GM21723 (cell line): Measurements from ENCODE around the gene CCDC3.
"Not testable (repeated sequence)": the region's sequence is repeated elsewhere in the genome, so short reads cannot be mapped to it uniquely, and the experiment has no call there.

Experiments
- ATAC-seq: cut with Tn5 transposase; IDR thresholded peaks from one replicate; pipeline ENCODE4 v1.9.1; 2021; ENCODE audit warnings: mild to moderate bottlenecking, moderate library complexity; ENCODE audit not compliant: unreplicated experiment

Gene CCDC3

GRCh38 chr10:13001041-13001886, at the start of gene CCDC3:
CCDC3 (minus strand) TSS chr10:13001713; CDS start chr10:13001570, 143 bp downstream.
- no peak for ATAC-seq

- ATAC-seq: no peak
These were observed 49.7 kb upstream of the CCDC3 start for GRCh38 chr10:13051126-13051694.

GRCh38 chr10:13049774-13050420, 48.4 kb upstream of the CCDC3 start:
- no peak for ATAC-seq

- ATAC-seq: no peak
These were observed 47.2 kb upstream of the CCDC3 start for GRCh38 chr10:13048762-13049161.

- no peak for ATAC-seq
These were observed 46.2 kb upstream of the CCDC3 start for GRCh38 chr10:13047529-13048206.

GRCh38 chr10:13046851-13047528, 45.5 kb upstream of the CCDC3 start:
- no peak for ATAC-seq

GRCh38 chr10:13043520-13043919, 42.0 kb upstream of the CCDC3 start:
- no peak for ATAC-seq

GRCh38 chr10:13039761-13040160, 38.2 kb upstream of the CCDC3 start:
- no peak for ATAC-seq

- ATAC-seq: no peak
These were observed 36.9 kb upstream of the CCDC3 start for GRCh38 chr10:13038391-13038790.

- ATAC-seq: no peak
These were observed 36.3 kb upstream of the CCDC3 start for GRCh38 chr10:13037832-13038231.

GRCh38 chr10:13036841-13037240, 35.3 kb upstream of the CCDC3 start:
- ATAC-seq: no peak

- ATAC-seq: not testable (repeated sequence)
These were observed 34.2 kb upstream of the CCDC3 start for GRCh38 chr10:13035731-13036130.

GRCh38 chr10:13026873-13027272, 25.4 kb upstream of the CCDC3 start:
- no peak for ATAC-seq

GRCh38 chr10:13023754-13024153, 22.2 kb upstream of the CCDC3 start:
- ATAC-seq: no peak

GRCh38 chr10:13019280-13019679, 17.8 kb upstream of the CCDC3 start:
- no peak for ATAC-seq

- ATAC-seq: no peak
These were observed 16.7 kb upstream of the CCDC3 start for GRCh38 chr10:13018171-13018570.

GRCh38 chr10:13016886-13017285, 15.4 kb upstream of the CCDC3 start:
- ATAC-seq: no peak

GRCh38 chr10:13016426-13016825, 14.9 kb upstream of the CCDC3 start:
- ATAC-seq: no peak

GRCh38 chr10:13006037-13006436, 4.5 kb upstream of the CCDC3 start:
- ATAC-seq: no peak

GRCh38 chr10:13003759-13004158, 2.2 kb upstream of the CCDC3 start:
- ATAC-seq: no peak

- ATAC-seq: no peak
These were observed 1.5 kb upstream of the CCDC3 start for GRCh38 chr10:13003004-13003403.
